Liver (tissue), 9 donors: Measurements from ENCODE around the gene PPP1R36. TPM values are rescaled to one million over a fixed set of nuclear protein-coding genes. Genes with fewer than 3 reads are reported as not detected.

Source experiments
- DNase-seq: peaks from one replicate; pipeline ENCODE4 v3.0.0-alpha.2; 2017; ENCODE audit warnings: low spot score
- H3K27ac ChIP-seq, 2 donors: one replicate each; pipeline ENCODE4 v1.7.0; 2013; ENCODE audit warnings: inconsistent platforms in 2 of 2, low read length in 2 of 2, control low read depth in 1 of 2, low read depth in 1 of 2, mild to moderate bottlenecking in 1 of 2
- H3K27me3 ChIP-seq, 4 donors: one replicate each; pipeline versions ENCODE4 v1.6.1 to v1.7.0; 2013; ENCODE audit warnings: low read length in 3 of 4, inconsistent platforms in 1 of 4, mild to moderate bottlenecking in 1 of 4, moderate library complexity in 1 of 4; ENCODE audit not compliant: control insufficient read depth in 4 of 4, insufficient read depth in 4 of 4
- H3K36me3 ChIP-seq, 4 donors: one replicate each; pipeline versions ENCODE4 v1.6.1 to v1.7.0; 2013; ENCODE audit warnings: low read length in 3 of 4, mild to moderate bottlenecking in 3 of 4, low read depth in 1 of 4, moderate library complexity in 1 of 4; ENCODE audit not compliant: control insufficient read depth in 4 of 4, insufficient read depth in 3 of 4
- H3K4me1 ChIP-seq, 4 donors: one replicate each; pipeline versions ENCODE4 v1.6.1 to v1.7.0; 2013; ENCODE audit warnings: low read length in 3 of 4, mild to moderate bottlenecking in 3 of 4, moderate library complexity in 1 of 4; ENCODE audit not compliant: control insufficient read depth in 4 of 4, insufficient read depth in 4 of 4
- H3K4me3 ChIP-seq, 3 donors: one replicate each; pipeline versions ENCODE4 v1.6.1 to v1.7.0; 2013; ENCODE audit warnings: low read length in 3 of 3, control low read depth in 1 of 3, low read depth in 1 of 3, mild to moderate bottlenecking in 1 of 3
- H3K9ac ChIP-seq, 2 donors: one replicate each; pipeline ENCODE4 v1.7.0; 2013; ENCODE audit warnings: low read length in 2 of 2, mild to moderate bottlenecking in 2 of 2, moderate library complexity in 2 of 2, control low read depth in 1 of 2, low read depth in 1 of 2
- H3K9me3 ChIP-seq, 4 donors: one replicate each; pipeline versions ENCODE4 v1.6.1 to v1.7.0; 2013; ENCODE audit warnings: low read length in 3 of 4; ENCODE audit not compliant: control insufficient read depth in 4 of 4
- ATF3 ChIP-seq: IDR thresholded peaks from 2 replicates; pipeline ENCODE4 v1.6.1; 2016; ENCODE audit warnings: antibody characterized with exemption
- EGR1 ChIP-seq, 2 donors: IDR thresholded peaks; 2 replicates each; pipeline ENCODE4 v1.6.1; 2016 to 2018; ENCODE audit warnings: antibody characterized with exemption in 2 of 2, low read depth in 2 of 2
- FOXA1 ChIP-seq: IDR thresholded peaks from 2 replicates; pipeline ENCODE4 v1.6.1; 2016; ENCODE audit warnings: antibody characterized with exemption
- HNF4A ChIP-seq, 2 donors: conservative IDR thresholded peaks; 2 replicates each; pipeline ENCODE4 v1.6.1; 2016; ENCODE audit warnings: antibody characterized with exemption in 2 of 2, mild to moderate bottlenecking in 2 of 2
- JUND ChIP-seq, 2 donors: IDR thresholded peaks; 2 replicates each; pipeline ENCODE4 v1.6.1; 2016; ENCODE audit warnings: antibody characterized with exemption in 2 of 2
- RAD21 ChIP-seq, 2 donors: IDR thresholded peaks; 2 replicates each; pipeline ENCODE4 v1.6.1; 2016; ENCODE audit warnings: antibody characterized with exemption in 2 of 2, mild to moderate bottlenecking in 2 of 2
- RXRA ChIP-seq, 2 donors: IDR thresholded peaks; 2 replicates each; pipeline ENCODE4 v1.6.1; 2017 to 2018; ENCODE audit warnings: antibody characterized with exemption in 2 of 2, mild to moderate bottlenecking in 1 of 2
- SP1 ChIP-seq: IDR thresholded peaks from 2 replicates; pipeline ENCODE4 v1.6.1; 2018; ENCODE audit warnings: antibody characterized with exemption, mild to moderate bottlenecking
- ZBTB33 ChIP-seq: IDR thresholded peaks from 2 replicates; pipeline ENCODE4 v1.6.1; 2016; ENCODE audit warnings: antibody characterized with exemption
- WGBS: extraction: QIAGEN DNeasy Blood & Tissue Kit; methylation state at CpG from one replicate; pipeline ENCODE4 v1.1.7; 2013; 5-methylcytosine and 5-hydroxymethylcytosine counted together
- polyA plus RNA-seq, 2 donors: library from polyadenylated mRNA; stranded (reverse) in 1 of 2; unstranded in 1 of 2; fragments of 200-250 nt in 1 of 2; fragments of >200 nt in 1 of 2; fragmentation: Nextera tagmentation in 1 of 2; extraction: Ambion mirVana in 1 of 2; gene quantifications; one replicate each; pipeline versions ENCODE4 v1.2.1 to v1.2.3, GENCODE V29; 2013 to 2015
- total RNA-seq, 2 donors: library from RNA; depleted of rRNA; stranded (reverse); fragments of >200 nt; gene quantifications; one replicate each; pipeline ENCODE4 v1.2.3, GENCODE V29; 2014
- TF ChIP-seq, protein P1 (sequence below): IDR thresholded peaks from 2 replicates; pipeline ENCODE4 v1.6.1; 2016; ENCODE audit warnings: antibody characterized with exemption, mild to moderate bottlenecking
- donor health status: healthy.
- donor health status: healthy.
- donor health status: healthy.
- donor health status: healthy.
- donor health status: healthy.

The PPP1R36 gene
- total and polyA plus RNA-seq, 4 donors: 0.08 to 0.09 (median 0.08) TPM; not detected in 1

- H3K36me3 ChIP-seq: no peaks in the 10 kb centered on the region
- TF ChIP-seq JUND (IDR thresholded peaks at IDR 0.05) (no peak), ZBTB33 (no peak), EGR1 (IDR thresholded peaks at IDR 0.05; ENCODE audit: low read depth in 2 of 2) (no peak), HNF4A (conservative IDR thresholded peaks at IDR 0.05) (no peak), ATF3 (no peak), SP1 (no peak), FOXA1 (no peak)
- H3K4me1 ChIP-seq: peaks cover 8 to 31% (median 19%) of the 10 kb centered on the region in 4 donors
- DNase-seq: no peak
- 69% methylated on average over 6 of the region's 6 CpGs for WGBS
- peak overlapping the region; percentile 78 to 80 for H3K9ac ChIP-seq
- H3K9me3 ChIP-seq: no peaks in the 10 kb centered on the region
- H3K4me3 ChIP-seq: peak overlapping the region; percentile 80 to 84 (median 82)
- H3K27ac ChIP-seq: peak overlapping the region; percentile 99 to 100
- no peaks in the 10 kb centered on the region for H3K27me3 ChIP-seq
These were observed 47.3 kb upstream of the PPP1R36 start for GRCh38 chr14:64502456-64502855.

- Histone ChIP-seq H3K9me3 (no peaks in the 10 kb centered on the region), H3K4me1 (peaks cover 8 to 36% (median 21%) of the 10 kb centered on the region in 4 donors), H3K9ac (peak overlapping the region; percentile 78 to 80), H3K27ac (peak overlapping the region; percentile 99 to 100), H3K36me3 (no peaks in the 10 kb centered on the region), H3K27me3 (no peaks in the 10 kb centered on the region), H3K4me3 (peak overlapping the region; percentile 80 to 84 (median 82))
- no peak for DNase-seq
- TF ChIP-seq RAD21 (IDR thresholded peaks at IDR 0.05): peak in 1 of 2 donors; percentile 13
- no peak for TF ChIP-seq RXRA (IDR thresholded peaks at IDR 0.05)
- TF ChIP-seq ATF3: no peak
- TF ChIP-seq, protein P1, sequence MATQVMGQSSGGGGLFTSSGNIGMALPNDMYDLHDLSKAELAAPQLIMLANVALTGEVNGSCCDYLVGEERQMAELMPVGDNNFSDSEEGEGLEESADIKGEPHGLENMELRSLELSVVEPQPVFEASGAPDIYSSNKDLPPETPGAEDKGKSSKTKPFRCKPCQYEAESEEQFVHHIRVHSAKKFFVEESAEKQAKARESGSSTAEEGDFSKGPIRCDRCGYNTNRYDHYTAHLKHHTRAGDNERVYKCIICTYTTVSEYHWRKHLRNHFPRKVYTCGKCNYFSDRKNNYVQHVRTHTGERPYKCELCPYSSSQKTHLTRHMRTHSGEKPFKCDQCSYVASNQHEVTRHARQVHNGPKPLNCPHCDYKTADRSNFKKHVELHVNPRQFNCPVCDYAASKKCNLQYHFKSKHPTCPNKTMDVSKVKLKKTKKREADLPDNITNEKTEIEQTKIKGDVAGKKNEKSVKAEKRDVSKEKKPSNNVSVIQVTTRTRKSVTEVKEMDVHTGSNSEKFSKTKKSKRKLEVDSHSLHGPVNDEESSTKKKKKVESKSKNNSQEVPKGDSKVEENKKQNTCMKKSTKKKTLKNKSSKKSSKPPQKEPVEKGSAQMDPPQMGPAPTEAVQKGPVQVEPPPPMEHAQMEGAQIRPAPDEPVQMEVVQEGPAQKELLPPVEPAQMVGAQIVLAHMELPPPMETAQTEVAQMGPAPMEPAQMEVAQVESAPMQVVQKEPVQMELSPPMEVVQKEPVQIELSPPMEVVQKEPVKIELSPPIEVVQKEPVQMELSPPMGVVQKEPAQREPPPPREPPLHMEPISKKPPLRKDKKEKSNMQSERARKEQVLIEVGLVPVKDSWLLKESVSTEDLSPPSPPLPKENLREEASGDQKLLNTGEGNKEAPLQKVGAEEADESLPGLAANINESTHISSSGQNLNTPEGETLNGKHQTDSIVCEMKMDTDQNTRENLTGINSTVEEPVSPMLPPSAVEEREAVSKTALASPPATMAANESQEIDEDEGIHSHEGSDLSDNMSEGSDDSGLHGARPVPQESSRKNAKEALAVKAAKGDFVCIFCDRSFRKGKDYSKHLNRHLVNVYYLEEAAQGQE: no peak
- under 1% methylated on average over 29 of the region's 29 CpGs for WGBS
These were observed 46.8 kb upstream of the PPP1R36 start for GRCh38 chr14:64502887-64503433.
